GM21529 (cell line): ENCODE results near the gene CCN5.
A peak's percentile ranks its signal among the peaks of the same experiment; 100 is the strongest.
"Not testable (repeated sequence)": the region's sequence is repeated elsewhere in the genome, so short reads cannot be mapped to it uniquely, and the experiment has no call there.

ENCODE experiments used
- ATAC-seq: cut with Tn5 transposase; IDR thresholded peaks from one replicate; pipeline ENCODE4 v1.9.1; 2021; ENCODE audit not compliant: unreplicated experiment

Gene CCN5

GRCh38 chr20:44714701-44715498, at the start of gene CCN5:
Gene CCN5, plus strand, starts transcription at chr20:44715369. Its CDS starts 22 bp downstream, at chr20:44715391.
- ATAC-seq: no peak

- ATAC-seq: no peak
Observed at GRCh38 chr20:44666066-44666465, 49.1 kb upstream of the CCN5 start.

GRCh38 chr20:44670851-44671250, 44.3 kb upstream of the CCN5 start:
- ATAC-seq: not testable (repeated sequence)

GRCh38 chr20:44671541-44671940, 43.6 kb upstream of the CCN5 start:
- peak; percentile 47 for ATAC-seq

- ATAC-seq: not testable (repeated sequence)
Observed at GRCh38 chr20:44672318-44672902, 42.8 kb upstream of the CCN5 start.

GRCh38 chr20:44678242-44678641, 36.9 kb upstream of the CCN5 start:
- ATAC-seq: no peak

- no peak for ATAC-seq
Observed at GRCh38 chr20:44678990-44679611, 36.1 kb upstream of the CCN5 start.

- no peak for ATAC-seq
Observed at GRCh38 chr20:44681796-44682566, 33.2 kb upstream of the CCN5 start.

GRCh38 chr20:44683263-44684046, 31.7 kb upstream of the CCN5 start:
- no peak for ATAC-seq

- ATAC-seq: no peak
Observed at GRCh38 chr20:44684047-44684967, 30.9 kb upstream of the CCN5 start.

GRCh38 chr20:44686934-44687333, 28.2 kb upstream of the CCN5 start:
- ATAC-seq: no peak

- no peak for ATAC-seq
Observed at GRCh38 chr20:44688053-44688625, 27.0 kb upstream of the CCN5 start.

- ATAC-seq: no peak
Observed at GRCh38 chr20:44689809-44690208, 25.4 kb upstream of the CCN5 start.

- no peak for ATAC-seq
Observed at GRCh38 chr20:44690781-44691423, 24.3 kb upstream of the CCN5 start.

- no peak for ATAC-seq
Observed at GRCh38 chr20:44691424-44692423, 23.4 kb upstream of the CCN5 start.

- no peak for ATAC-seq
Observed at GRCh38 chr20:44692932-44693480, 22.2 kb upstream of the CCN5 start.

- ATAC-seq: no peak
Observed at GRCh38 chr20:44693627-44694026, 21.5 kb upstream of the CCN5 start.
